SKM-1 treated with dmso at 0.1 percent for 144 hours (cell line): Measurements from ENCODE around the gene GAGE13.
"Not testable (repeated sequence)": the region's sequence is repeated elsewhere in the genome, so short reads cannot be mapped to it uniquely, and the experiment has no call there.

Source experiments
- DNase-seq: peaks from one replicate; lab custom pipeline; 2025; ENCODE audit not compliant: unreplicated experiment; lab: John Stamatoyannopoulos, UW

Gene GAGE13

DNA sequence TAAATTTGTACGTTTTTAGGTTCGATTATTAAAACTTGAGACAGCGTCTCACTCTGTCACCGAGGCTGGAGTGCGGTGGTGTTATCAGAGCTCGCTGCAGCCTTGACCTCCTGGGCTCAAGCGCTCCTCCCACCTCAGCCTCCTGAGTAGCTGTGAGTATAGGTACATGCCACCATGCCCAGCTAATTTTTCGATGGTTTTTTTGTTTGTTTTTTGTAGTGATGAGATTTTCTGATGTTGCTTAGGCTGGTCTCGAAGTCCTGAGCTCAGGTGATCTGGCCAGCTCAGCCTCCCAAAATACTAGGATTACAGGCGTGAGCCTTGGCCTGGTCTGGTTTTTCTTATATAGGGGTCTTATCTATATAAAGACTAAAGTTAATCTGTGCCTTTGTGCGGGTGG is 961 bp upstream of the GAGE13 start:
- not testable (repeated sequence) for DNase-seq

DNA sequence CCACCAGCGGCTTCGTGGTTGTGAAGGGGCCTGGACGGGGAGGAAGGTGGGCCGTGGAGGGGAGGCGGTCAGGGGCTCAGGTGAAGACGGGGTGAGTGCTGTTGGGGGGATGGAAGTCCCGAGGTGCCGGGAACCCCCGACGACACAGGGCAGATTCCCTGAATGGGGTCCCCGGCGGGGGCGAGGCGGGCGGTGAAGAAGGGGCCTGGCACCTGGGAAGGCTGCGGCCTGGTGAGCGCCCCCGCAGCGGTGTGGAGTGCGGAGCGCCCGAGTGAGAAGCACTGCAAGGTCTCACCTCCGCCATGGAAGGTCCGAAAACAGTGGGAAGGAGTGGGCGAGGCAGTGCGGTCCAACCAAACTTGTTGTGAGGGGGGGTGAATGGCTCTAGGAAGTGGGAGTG is 459 bp downstream of the GAGE13 start:
- DNase-seq = not testable (repeated sequence)

DNA sequence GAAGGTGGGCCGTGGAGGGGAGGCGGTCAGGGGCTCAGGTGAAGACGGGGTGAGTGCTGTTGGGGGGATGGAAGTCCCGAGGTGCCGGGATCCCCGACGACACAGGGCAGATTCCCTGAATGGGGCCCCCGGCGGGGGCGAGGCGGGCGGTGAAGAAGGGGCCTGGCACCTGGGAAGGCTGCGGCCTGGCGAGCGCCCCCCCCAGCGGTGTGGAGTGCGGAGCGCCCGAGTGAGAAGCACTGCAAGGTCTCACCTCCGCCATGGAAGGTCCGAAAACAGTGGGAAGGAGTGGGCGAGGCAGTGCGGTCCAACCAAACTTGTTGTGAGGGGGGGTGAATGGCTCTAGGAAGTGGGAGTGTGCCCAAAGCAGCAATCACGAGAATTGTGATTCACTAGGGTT is 10.1 kb downstream of the GAGE13 start:
- not testable (repeated sequence) for DNase-seq

DNA sequence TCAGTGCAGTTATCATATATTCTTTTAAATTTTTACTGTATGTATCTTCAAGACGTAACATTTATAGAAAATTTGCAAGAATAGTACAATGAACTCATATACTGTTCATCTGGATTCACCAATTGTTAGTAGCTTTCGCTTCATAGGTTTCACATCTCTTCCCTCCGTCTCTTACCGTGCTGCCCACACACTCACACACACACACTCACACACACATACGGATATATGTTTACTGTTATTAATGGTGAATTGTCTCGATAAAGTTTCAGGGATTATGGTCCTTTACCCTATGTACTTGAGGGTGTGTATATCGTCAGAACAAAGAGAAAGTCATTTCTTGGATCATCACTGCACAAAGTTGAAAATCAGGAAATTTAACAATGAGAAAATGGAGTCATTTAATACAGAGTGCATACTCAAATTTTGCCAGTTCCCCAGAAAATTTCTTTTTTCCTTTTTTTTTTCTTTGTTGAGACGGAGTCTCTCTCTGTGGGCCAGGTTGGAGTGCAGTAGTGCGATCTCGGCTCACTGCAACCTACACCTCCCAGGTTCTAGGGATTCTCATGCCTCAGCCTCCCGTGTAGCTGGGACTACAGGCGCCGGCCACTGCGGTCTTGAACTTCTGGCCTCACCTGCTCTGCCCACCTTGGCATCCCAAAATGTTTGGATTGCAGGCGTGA is 13.3 kb downstream of the GAGE13 start:
- DNase-seq = not testable (repeated sequence)

DNA sequence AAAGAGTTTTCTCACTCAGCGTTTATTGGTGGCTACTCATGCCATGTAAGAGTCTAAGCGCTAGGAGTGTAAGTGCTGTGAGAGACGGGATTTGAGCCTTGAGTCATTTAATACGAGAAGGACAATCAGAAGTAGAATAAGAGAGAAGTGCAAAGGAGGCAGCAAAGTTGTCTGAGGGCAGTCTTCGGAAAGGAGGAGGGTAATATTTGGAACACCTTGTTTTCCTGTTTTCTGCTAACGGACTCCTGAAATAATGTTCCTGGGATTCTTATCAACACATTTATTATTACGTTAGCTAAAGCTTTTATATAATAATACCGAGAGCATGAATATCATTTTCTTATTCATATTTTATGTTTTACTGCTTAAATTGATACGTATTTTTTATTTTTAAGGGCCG is 14.0 kb downstream of the GAGE13 start:
- DNase-seq = not testable (repeated sequence)

DNA sequence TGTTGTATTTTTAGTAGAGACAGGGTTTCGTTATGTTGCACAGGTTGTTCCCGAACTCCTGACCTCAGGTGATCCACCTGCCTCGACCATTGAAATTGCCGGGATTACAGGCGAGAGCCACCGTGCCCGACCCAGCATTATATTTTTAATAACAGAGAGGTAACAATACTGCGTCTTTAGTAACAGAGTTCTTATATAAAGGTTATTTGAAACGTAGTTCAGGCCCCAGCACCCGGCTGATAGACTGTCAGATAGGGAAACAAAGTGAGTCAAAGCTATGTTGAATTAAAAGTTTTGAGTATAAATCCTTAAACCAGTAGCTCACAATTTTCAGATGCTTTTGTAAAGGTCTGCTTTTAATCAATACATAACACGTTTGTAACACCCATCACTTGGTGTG is 14.8 kb downstream of the GAGE13 start:
- not testable (repeated sequence) for DNase-seq
